MM.1S (cell line): ENCODE results near the gene LRMDA.

ENCODE experiments used
- DNase-seq: peaks from one replicate; pipeline ENCODE4 v3.0.0-alpha.2; 2015
- H2AFZ ChIP-seq: fragments of 300-600 bp; sonication (generic); 2 replicates; pipeline ENCODE4 v1.6.0; 2016; ENCODE audit warnings: antibody characterized with exemption, low read length
- H3F3A ChIP-seq: fragments of 300-600 bp; sonication (generic); 2 replicates; pipeline ENCODE4 v1.6.1; 2016; ENCODE audit warnings: mild to moderate bottlenecking, antibody characterized with exemption, low read length, moderate library complexity, mixed read lengths; ENCODE audit not compliant: insufficient read depth
- H3K27ac ChIP-seq: fragments of 300-600 bp; sonication (generic); 2 replicates; pipeline ENCODE4 v1.5.1; 2016; ENCODE audit warnings: mild to moderate bottlenecking, low read length
- H3K27me3 ChIP-seq: fragments of 300-600 bp; sonication (generic); replicated peaks from 2 replicates; pipeline ENCODE4 v1.6.0; 2016; ENCODE audit warnings: low read length; ENCODE audit not compliant: insufficient read depth
- H3K36me3 ChIP-seq: fragments of 300-600 bp; sonication (generic); replicated peaks from 2 replicates; pipeline ENCODE4 v1.6.1; 2016; ENCODE audit warnings: mild to moderate bottlenecking, low read length, mixed read lengths; ENCODE audit not compliant: insufficient read depth
- H3K4me1 ChIP-seq: fragments of 300-600 bp; sonication (generic); 2 replicates; pipeline ENCODE4 v1.6.1; 2016; ENCODE audit warnings: low read length, mixed read lengths
- H3K4me2 ChIP-seq: fragments of 300-600 bp; sonication (generic); 2 replicates; pipeline ENCODE4 v1.6.0; 2016; ENCODE audit warnings: low read depth, low read length
- H3K4me3 ChIP-seq: fragments of 300-600 bp; sonication (generic); 2 replicates; pipeline ENCODE4 v1.5.1; 2016; ENCODE audit warnings: low read length, mixed read lengths
- H3K79me2 ChIP-seq: fragments of 300-600 bp; sonication (generic); 2 replicates; pipeline ENCODE4 v1.6.1; 2016; ENCODE audit warnings: mixed run types, low read length, mixed read lengths
- H3K9ac ChIP-seq: fragments of 300-600 bp; sonication (generic); 2 replicates; pipeline ENCODE4 v1.6.1; 2016; ENCODE audit warnings: low read length, mixed read lengths
- H3K9me2 ChIP-seq: fragments of 300-600 bp; sonication (generic); replicated peaks from 2 replicates; pipeline ENCODE4 v1.6.1; 2016; ENCODE audit warnings: mild to moderate bottlenecking, low read length, mixed read lengths; ENCODE audit not compliant: insufficient read depth
- H3K9me3 ChIP-seq: fragments of 300-600 bp; sonication (generic); replicated peaks from 2 replicates; pipeline ENCODE4 v1.6.1; 2016; ENCODE audit warnings: mild to moderate bottlenecking, low read length, mixed read lengths; ENCODE audit not compliant: insufficient read depth
- H4K20me1 ChIP-seq: fragments of 300-600 bp; sonication (generic); 2 replicates; pipeline ENCODE4 v1.6.1; 2016; ENCODE audit warnings: mild to moderate bottlenecking, low read length, moderate library complexity, mixed read lengths; ENCODE audit not compliant: insufficient read depth
- EZH2 ChIP-seq: fragments of 300-600 bp; sonication (generic); optimal IDR thresholded peaks from 2 replicates; pipeline ENCODE3; 2017; ENCODE audit warnings: low read depth, mild to moderate bottlenecking, antibody characterized with exemption, low read length, mixed read lengths
- EZH2phosphoT487 ChIP-seq: fragments of 300-600 bp; sonication (generic); IDR thresholded peaks from 2 replicates; pipeline ENCODE4 v1.6.1; 2018; ENCODE audit warnings: antibody characterized with exemption, low read length
- TF ChIP-seq, protein P1 (sequence below): fragments of 300-600 bp; sonication (generic); IDR thresholded peaks from 2 replicates; pipeline ENCODE4 v1.5.1; 2016; ENCODE audit warnings: antibody characterized with exemption, low read length, mixed read lengths

The LRMDA gene

DNA sequence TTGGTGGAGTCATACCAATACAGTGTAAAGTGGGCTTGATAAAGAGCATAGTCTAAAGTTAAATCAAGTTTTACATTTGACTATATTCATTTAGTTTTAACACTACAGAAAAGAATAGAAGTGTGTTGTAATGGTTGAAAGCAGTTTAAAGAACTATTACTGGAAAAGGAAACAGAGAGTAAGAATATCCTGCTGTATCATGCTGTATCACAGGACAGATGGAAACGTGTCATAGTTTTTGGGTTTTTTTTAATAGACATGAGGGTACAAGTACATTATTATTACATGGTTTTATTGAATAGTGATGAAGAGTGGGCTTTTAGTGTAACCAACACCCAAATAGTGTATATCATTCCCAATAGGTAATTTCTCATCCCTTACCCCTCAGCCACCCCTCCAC, 944.3 kb downstream of the LRMDA start:
- Histone ChIP-seq H2AFZ (no peak overlapping the region), H4K20me1 (no peaks in the 10 kb centered on the region), H3K4me3 (no peak overlapping the region), H3K36me3 (no peaks in the 10 kb centered on the region), H3K4me2 (no peak overlapping the region), H3K27me3 (no peaks in the 10 kb centered on the region), H3K9me3 (no peaks in the 10 kb centered on the region), H3K9ac (no peak overlapping the region), H3K27ac (no peak overlapping the region), H3K9me2 (no peaks in the 10 kb centered on the region), H3K4me1 (no peaks in the 10 kb centered on the region), H3K79me2 (no peaks in the 10 kb centered on the region), H3F3A (no peaks in the 10 kb centered on the region)
- DNase-seq, result no peak
- TF ChIP-seq EZH2 (no peak), EZH2phosphoT487 (no peak)
- TF ChIP-seq, protein P1, sequence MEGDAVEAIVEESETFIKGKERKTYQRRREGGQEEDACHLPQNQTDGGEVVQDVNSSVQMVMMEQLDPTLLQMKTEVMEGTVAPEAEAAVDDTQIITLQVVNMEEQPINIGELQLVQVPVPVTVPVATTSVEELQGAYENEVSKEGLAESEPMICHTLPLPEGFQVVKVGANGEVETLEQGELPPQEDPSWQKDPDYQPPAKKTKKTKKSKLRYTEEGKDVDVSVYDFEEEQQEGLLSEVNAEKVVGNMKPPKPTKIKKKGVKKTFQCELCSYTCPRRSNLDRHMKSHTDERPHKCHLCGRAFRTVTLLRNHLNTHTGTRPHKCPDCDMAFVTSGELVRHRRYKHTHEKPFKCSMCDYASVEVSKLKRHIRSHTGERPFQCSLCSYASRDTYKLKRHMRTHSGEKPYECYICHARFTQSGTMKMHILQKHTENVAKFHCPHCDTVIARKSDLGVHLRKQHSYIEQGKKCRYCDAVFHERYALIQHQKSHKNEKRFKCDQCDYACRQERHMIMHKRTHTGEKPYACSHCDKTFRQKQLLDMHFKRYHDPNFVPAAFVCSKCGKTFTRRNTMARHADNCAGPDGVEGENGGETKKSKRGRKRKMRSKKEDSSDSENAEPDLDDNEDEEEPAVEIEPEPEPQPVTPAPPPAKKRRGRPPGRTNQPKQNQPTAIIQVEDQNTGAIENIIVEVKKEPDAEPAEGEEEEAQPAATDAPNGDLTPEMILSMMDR, result no peak

DNA sequence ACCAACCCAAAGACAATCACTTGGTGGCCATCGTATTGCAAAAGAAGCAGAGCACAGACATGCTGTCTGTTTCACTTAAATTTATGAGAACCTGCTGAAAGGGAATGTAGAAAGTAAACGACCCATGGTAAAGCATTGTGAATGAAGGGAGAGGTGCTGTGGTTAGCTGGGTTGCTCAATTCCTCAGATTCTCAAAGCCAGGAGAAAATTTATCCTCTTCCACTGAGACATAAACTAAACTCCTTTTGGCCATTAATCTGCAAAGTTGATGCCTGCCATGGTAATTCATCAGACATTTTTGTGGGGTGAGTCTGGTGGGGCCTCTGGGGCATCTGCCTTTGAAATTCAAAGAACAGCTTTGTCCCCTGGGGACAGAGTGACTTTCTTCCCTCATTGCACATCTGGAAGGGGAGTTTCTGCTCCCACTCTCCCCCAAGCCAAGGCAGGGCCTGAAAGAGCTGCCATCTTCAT, 951.0 kb downstream of the LRMDA start:
- TF ChIP-seq EZH2phosphoT487, result no peak
- TF ChIP-seq, protein P1, result no peak
- H3K27ac ChIP-seq, result no peak overlapping the region
- H3K4me3 ChIP-seq, result no peak overlapping the region
- no peaks in the 10 kb centered on the region for H3K9me3 ChIP-seq
- no peaks in the 10 kb centered on the region for H3K4me1 ChIP-seq
- no peaks in the 10 kb centered on the region for H3K79me2 ChIP-seq
- no peaks in the 10 kb centered on the region for H3K27me3 ChIP-seq
- no peaks in the 10 kb centered on the region for H3K9me2 ChIP-seq
- H3K36me3 ChIP-seq, result no peaks in the 10 kb centered on the region
- H4K20me1 ChIP-seq, result no peaks in the 10 kb centered on the region
- no peak overlapping the region for H2AFZ ChIP-seq
- no peaks in the 10 kb centered on the region for H3F3A ChIP-seq
- DNase-seq, result no peak
- no peak overlapping the region for H3K4me2 ChIP-seq
- H3K9ac ChIP-seq, result no peak overlapping the region

DNA sequence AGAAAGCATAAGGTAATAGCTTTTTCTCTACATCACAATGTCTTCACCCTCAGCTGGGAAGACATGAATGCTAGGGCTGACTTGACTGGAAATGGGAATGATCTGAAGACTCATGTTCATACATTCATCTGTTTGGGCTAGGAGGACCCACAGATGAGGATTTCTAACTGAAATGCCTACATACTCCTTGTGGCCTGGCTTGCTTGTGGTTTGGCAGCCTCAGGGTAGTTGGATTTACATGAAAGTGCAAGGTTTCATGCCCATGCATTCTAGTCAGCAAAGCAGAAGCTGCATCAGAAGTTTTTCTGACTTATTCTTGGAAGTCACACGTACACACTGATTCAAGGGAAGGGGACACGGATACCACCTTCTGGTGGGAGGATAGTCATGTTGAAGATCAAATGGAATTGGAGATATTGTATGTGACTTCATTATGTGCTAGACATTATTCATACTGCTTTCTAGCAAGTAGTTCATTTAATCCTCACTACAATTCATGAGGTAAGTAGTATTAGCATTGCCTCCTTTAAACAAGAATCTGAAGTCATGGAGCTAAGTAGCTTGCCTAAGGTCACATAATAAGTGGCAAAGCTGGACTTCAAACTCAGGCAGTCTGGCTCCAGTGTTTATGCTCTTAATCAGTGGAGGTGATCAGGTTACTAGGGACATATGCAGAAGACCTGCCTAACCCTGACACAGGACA, 957.0 kb downstream of the LRMDA start:
- Histone ChIP-seq H3K9ac (no peak overlapping the region), H3K27ac (no peak overlapping the region), H3K36me3 (no peaks in the 10 kb centered on the region), H3K4me2 (no peak overlapping the region), H2AFZ (no peak overlapping the region), H3K4me1 (no peaks in the 10 kb centered on the region), H3K79me2 (no peaks in the 10 kb centered on the region), H3K4me3 (no peak overlapping the region), H3K27me3 (no peaks in the 10 kb centered on the region), H4K20me1 (no peaks in the 10 kb centered on the region), H3K9me3 (no peaks in the 10 kb centered on the region), H3K9me2 (no peaks in the 10 kb centered on the region), H3F3A (no peaks in the 10 kb centered on the region)
- DNase-seq, result no peak
- TF ChIP-seq, protein P1, result no peak
- TF ChIP-seq EZH2 (no peak), EZH2phosphoT487 (no peak)
